AG09319 (cell line): ENCODE data around the gene KLF15.

ENCODE experiments used
- DNase-seq: peaks from one replicate; pipeline ENCODE4 v3.0.0-alpha.2; 2010; ENCODE audit warnings: low read depth; ENCODE audit errors: extremely low read depth
- CTCF ChIP-seq: IDR thresholded peaks from 2 replicates; pipeline ENCODE4 v1.5.1; 2011; ENCODE audit warnings: low read depth, mild to moderate bottlenecking, inconsistent platforms, low read length, moderate library complexity

KLF15 gene

GRCh38 chr3:126349611-126350501 lies 7.4 kb downstream of the KLF15 start:
- no peak for TF ChIP-seq CTCF

GRCh38 chr3:126349071-126349470 lies 8.1 kb downstream of the KLF15 start:
- TF ChIP-seq CTCF, result no peak

More at GRCh38 chr3:126349611-126350501, 7.4 kb downstream of the KLF15 start:
- DNase-seq, result no peak

GRCh38 chr3:126348308-126348920 lies 8.8 kb downstream of the KLF15 start:
- no peak for DNase-seq
- no peak for TF ChIP-seq CTCF

More at GRCh38 chr3:126349071-126349470, 8.1 kb downstream of the KLF15 start:
- no peak for DNase-seq

- no peak for TF ChIP-seq CTCF
- DNase-seq, result no peak
Measured at GRCh38 chr3:126347543-126348161, 9.6 kb downstream of the KLF15 start.

GRCh38 chr3:126346466-126346865 lies 10.7 kb downstream of the KLF15 start:
- no peak for TF ChIP-seq CTCF
- DNase-seq, result no peak

GRCh38 chr3:126345641-126346460 lies 11.4 kb downstream of the KLF15 start:
- TF ChIP-seq CTCF, result no peak
- no peak for DNase-seq
